HG03095 (cell line): Measurements from ENCODE around the gene PALD1.
"Not testable (repeated sequence)": the region's sequence is repeated elsewhere in the genome, so short reads cannot be mapped to it uniquely, and the experiment has no call there.

ENCODE experiments used
- ATAC-seq: cut with Tn5 transposase; IDR thresholded peaks from one replicate; pipeline ENCODE4 v1.9.1; 2021; ENCODE audit warnings: moderate library complexity; ENCODE audit not compliant: unreplicated experiment

The PALD1 gene

GRCh38 chr10:70568781-70569495 is 90.4 kb downstream of the PALD1 start:
- no peak for ATAC-seq

GRCh38 chr10:70571236-70571635 is 92.7 kb downstream of the PALD1 start:
- no peak for ATAC-seq

- no peak for ATAC-seq
Observed at GRCh38 chr10:70571636-70572439, 93.3 kb downstream of the PALD1 start.

GRCh38 chr10:70573599-70574506 is 95.3 kb downstream of the PALD1 start:
- ATAC-seq: no peak

GRCh38 chr10:70575486-70575873 is 96.9 kb downstream of the PALD1 start:
- ATAC-seq: no peak

- ATAC-seq: peak; percentile 45
Observed at GRCh38 chr10:70575874-70576802, 97.6 kb downstream of the PALD1 start.

- no peak for ATAC-seq
Observed at GRCh38 chr10:70576803-70577517, 98.4 kb downstream of the PALD1 start.

- ATAC-seq: peak; percentile 67
Observed at GRCh38 chr10:70578371-70578947, 99.9 kb downstream of the PALD1 start.

- ATAC-seq: no peak
Observed at GRCh38 chr10:70579234-70580002, 100.9 kb downstream of the PALD1 start.

GRCh38 chr10:70581176-70581575 is 102.6 kb downstream of the PALD1 start:
- not testable (repeated sequence) for ATAC-seq

GRCh38 chr10:70582793-70583668 is 104.5 kb downstream of the PALD1 start:
- no peak for ATAC-seq

- ATAC-seq: no peak
Observed at GRCh38 chr10:70583669-70584037, 105.1 kb downstream of the PALD1 start.

GRCh38 chr10:70584366-70584765 is 105.8 kb downstream of the PALD1 start:
- no peak for ATAC-seq

GRCh38 chr10:70584909-70585544 is 106.5 kb downstream of the PALD1 start:
- no peak for ATAC-seq

- no peak for ATAC-seq
Observed at GRCh38 chr10:70585578-70586169, 107.1 kb downstream of the PALD1 start.

- ATAC-seq: no peak
Observed at GRCh38 chr10:70586348-70586930, 107.9 kb downstream of the PALD1 start.
